HG02852 (cell line): ENCODE results near the gene TMEM109.

Source experiments
- ATAC-seq: cut with Tn5 transposase; IDR thresholded peaks from one replicate; pipeline ENCODE4 v1.9.1; 2021; ENCODE audit warnings: mild to moderate bottlenecking, moderate library complexity; ENCODE audit not compliant: unreplicated experiment

Gene TMEM109

GRCh38 chr11:60878245-60879101 is 35.5 kb upstream of the TMEM109 start:
- ATAC-seq = no peak

GRCh38 chr11:60879104-60879503 is 34.9 kb upstream of the TMEM109 start:
- no peak for ATAC-seq

GRCh38 chr11:60879971-60880588 is 33.9 kb upstream of the TMEM109 start:
- ATAC-seq = no peak

- no peak for ATAC-seq
Observed at GRCh38 chr11:60880643-60881282, 33.2 kb upstream of the TMEM109 start.

- ATAC-seq = peak; percentile 61
Observed at GRCh38 chr11:60887556-60887955, 26.4 kb upstream of the TMEM109 start.

- no peak for ATAC-seq
Observed at GRCh38 chr11:60889869-60890311, 24.1 kb upstream of the TMEM109 start.

- ATAC-seq = no peak
Observed at GRCh38 chr11:60890696-60891095, 23.3 kb upstream of the TMEM109 start.

GRCh38 chr11:60891103-60891741 is 22.7 kb upstream of the TMEM109 start:
- ATAC-seq = no peak

- no peak for ATAC-seq
Observed at GRCh38 chr11:60895687-60896086, 18.3 kb upstream of the TMEM109 start.

- no peak for ATAC-seq
Observed at GRCh38 chr11:60897496-60897895, 16.5 kb upstream of the TMEM109 start.

GRCh38 chr11:60899046-60899936 is 14.7 kb upstream of the TMEM109 start:
- no peak for ATAC-seq

- ATAC-seq = no peak
Observed at GRCh38 chr11:60899977-60900376, 14.0 kb upstream of the TMEM109 start.

- no peak for ATAC-seq
Observed at GRCh38 chr11:60900673-60901404, 13.1 kb upstream of the TMEM109 start.

GRCh38 chr11:60902625-60903024 is 11.3 kb upstream of the TMEM109 start:
- ATAC-seq = no peak

- no peak for ATAC-seq
Observed at GRCh38 chr11:60905047-60905446, 8.9 kb upstream of the TMEM109 start.

- ATAC-seq = no peak
Observed at GRCh38 chr11:60905551-60906113, 8.3 kb upstream of the TMEM109 start.

- ATAC-seq = peak; percentile 72
Observed at GRCh38 chr11:60906132-60906972, 7.6 kb upstream of the TMEM109 start, which contains the start of gene PRPF19. Gene PRPF19, minus strand, starts transcription at chr11:60906585. Its CDS starts 203 bp downstream, at chr11:60906382.

- ATAC-seq = no peak
Observed at GRCh38 chr11:60908803-60909202, 5.2 kb upstream of the TMEM109 start.
